K562 treated with DMSO at 1 percent for 4 hours (cell line): Measurements from ENCODE around the gene MRPS34. TPM values are rescaled to one million over a fixed set of nuclear protein-coding genes. Genes with fewer than 3 reads are reported as not detected.

Experiments
- total RNA-seq: library from RNA; unstranded; fragments of 300-600 nt; gene quantifications from 2 replicates; pipeline ENCODE4 v1.2.3, GENCODE V29; 2022; ENCODE audit not compliant: insufficient read depth

MRPS34 gene
- total RNA-seq: 233 and 260 TPM in 2 replicates

DNA sequence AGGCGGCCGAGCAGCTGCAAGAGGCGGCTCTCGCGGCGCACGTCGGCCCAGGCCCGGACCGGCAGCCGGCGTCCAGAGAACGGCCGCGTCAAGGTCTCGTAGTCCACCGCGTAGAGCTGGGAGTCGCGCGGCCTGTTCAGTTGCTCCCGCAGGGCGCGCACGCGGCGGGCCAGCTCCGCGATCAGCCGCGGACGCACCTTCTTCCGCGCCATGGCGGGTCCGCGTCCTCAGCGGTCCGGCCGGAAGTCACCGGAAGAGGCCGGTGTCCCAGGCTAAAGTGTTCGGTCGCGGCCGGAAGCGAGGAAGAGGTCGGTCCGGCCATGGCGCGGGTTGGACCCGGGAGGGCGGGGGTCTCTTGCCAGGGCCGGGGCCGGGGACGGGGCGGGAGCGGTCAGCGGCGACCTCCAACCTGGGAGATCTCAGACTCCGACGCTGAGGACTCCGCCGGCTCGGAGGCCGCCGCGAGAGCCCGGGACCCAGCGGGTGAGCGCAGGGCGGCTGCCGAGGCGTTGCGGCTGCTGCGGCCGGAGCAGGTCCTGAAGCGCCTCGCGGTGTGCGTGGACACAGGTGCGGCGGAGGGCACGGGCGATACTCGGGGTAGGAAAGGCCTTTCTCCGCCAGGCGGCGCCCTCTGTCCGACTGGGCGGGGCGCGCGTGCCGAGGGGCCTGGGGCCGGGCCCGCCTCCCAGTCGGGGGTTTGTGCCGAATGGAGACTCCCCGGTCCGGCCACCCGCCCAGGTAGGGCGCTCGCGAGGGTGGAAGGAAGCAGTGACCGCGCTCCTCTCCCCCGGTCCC, at the start of gene MRPS34:
MRPS34 (minus strand) TSS at position 227 of the 795 bp plus-strand sequence; CDS start at position 212, 15 bp downstream.

DNA sequence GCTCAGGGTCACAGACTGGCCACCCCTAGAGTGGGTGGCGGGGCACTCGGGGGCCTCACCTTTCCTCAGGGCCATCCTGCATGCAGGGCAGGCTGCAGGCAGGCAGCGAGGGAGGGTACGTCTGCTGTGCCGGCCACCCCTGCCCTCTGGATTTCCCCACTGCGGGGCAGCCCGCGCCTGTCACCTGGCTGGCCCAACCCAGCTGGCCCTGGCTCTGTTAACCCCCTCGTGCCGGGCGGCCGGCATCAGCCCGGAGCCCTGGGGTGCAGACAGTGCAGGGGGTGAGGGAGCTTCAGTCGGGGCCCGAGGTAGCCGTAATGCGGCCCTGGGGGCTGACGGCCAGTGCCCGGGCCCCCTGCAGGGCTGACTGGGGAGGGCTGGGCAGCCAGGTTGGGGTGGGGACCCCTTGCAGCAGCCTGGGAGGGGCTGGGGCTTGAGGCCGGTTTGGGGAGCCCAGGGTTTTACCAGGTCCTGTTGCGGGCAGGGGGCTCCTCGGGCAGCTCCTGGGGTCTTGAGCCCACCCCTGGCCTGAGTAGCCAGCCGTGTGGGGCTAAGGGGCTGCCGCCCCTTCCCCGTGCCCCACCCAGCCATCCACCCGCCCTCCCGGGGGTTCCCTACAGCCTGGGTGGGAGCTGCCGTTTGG, 20.8 kb upstream of the MRPS34 start, which contains the start of gene IGFALS:
IGFALS (minus strand) TSS at position 128 of the 643 bp plus-strand sequence; CDS start at position 75, 53 bp downstream.

DNA sequence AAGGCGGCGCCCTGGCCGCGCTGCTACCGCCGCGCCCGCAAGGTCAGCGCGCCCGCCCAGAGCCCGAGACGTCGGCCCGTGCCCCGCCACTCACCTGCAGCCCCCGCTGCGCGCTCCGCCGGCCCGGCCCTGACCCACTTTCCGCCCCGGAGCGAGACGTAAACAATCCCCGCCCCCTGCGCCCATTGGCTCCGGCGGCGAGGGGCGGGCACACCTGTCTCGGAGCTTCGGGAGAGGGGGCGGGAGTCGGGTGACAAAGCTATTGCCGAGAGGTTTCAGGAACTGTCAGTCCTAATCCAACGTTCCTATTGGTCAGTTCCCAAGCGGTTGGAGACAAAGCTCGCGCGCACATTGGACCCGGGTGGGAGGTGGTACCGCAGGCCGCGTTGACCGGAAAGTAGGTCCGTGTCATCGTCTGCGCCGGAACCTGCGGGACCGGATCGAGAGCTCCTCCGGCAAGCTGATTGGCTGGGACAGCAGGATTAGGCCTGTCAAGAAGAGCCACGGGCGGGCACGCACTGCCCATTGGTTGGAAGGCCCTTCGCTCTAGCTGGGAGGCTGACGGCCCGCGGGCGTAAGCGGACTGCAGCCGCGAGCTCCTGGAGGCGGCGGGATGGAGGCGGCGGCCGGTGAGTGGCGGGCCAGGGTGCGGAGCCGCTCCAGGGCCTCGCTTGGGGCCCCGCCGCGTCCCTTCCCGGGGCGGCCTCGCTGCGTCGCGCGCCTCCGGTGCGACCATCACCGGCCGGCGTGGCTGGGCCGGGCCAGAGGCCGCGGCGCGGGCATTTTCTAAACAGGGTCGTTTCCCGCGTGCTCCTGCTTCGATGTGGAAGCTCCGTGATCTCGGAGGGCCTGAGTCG, 9.7 kb upstream of the MRPS34 start, which contains the start of the genes NUBP2 and SPSB3:
NUBP2 (plus strand) TSS at position 553 of the 857 bp plus-strand sequence; CDS start at position 614, 61 bp downstream.
SPSB3 (minus strand) TSS at position 164 of the 857 bp plus-strand sequence. CDS start 1,088 bp downstream, outside the sequence.

GRCh38 chr16:1772362-1772907, 499 bp downstream of the MRPS34 start, which contains the start of gene EME2:
EME2 (plus strand) TSS chr16:1772810; CDS start chr16:1773228, 418 bp downstream.

DNA sequence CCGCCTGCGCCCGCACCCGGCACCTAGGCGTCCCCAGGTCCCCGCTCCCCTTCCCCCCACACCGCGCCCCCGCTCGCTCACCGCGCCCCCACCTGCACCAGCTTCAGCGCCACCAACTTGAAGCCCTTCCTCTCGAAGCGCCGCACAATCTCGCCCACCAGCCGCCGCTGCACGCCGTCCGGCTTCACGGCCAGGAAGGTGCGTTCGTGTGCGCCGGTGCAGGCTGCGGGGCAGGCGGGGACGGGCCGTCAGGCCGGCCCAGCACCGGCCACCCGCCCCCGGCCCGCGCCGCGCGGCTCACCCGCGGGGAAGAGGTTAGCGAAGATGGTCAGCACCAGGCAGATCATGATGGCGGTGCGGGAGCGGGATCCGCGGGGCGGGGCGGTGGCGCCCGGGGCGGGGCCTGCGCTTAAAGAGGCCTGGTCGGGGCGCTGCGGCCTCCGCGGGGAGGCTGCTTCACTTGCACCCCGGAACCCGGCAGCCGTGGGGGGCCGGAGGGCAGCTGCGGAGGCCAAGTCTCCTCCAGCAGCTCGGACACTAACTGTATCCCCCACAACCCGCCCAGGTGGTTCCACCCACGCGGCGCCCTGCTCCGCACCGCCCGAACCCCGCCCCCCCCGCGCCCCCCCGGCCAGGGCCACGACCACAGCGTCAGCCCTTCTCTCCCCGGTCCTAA, 1.6 kb downstream of the MRPS34 start, which contains the start of gene NME3:
NME3 (minus strand) TSS at position 356 of the 676 bp plus-strand sequence; CDS start at position 347, 9 bp downstream.

Other genes with a start within 250 kb of the MRPS34 start
- not detected in 2 replicates for gene TMEM204, start 239.5 kb downstream of the MRPS34 start, total RNA-seq
- 7.6 and 7.7 TPM in 2 replicates for gene IFT140, start 161.1 kb downstream of the MRPS34 start, total RNA-seq
- gene CRAMP1, start 160.8 kb downstream of the MRPS34 start, total RNA-seq: 9.3 and 14.1 TPM in 2 replicates
- 45.2 and 46.3 TPM in 2 replicates for gene JPT2, start 94.9 kb downstream of the MRPS34 start, total RNA-seq
- gene MAPK8IP3, start 66.9 kb downstream of the MRPS34 start, total RNA-seq: 33.8 and 40.6 TPM in 2 replicates
- gene NME3, start 1.6 kb downstream of the MRPS34 start, total RNA-seq: 64.2 and 84.8 TPM in 2 replicates
- gene EME2, start 324 bp downstream of the MRPS34 start, total RNA-seq: 5.9 and 6.2 TPM in 2 replicates
- gene SPSB3, start 9.4 kb upstream of the MRPS34 start, total RNA-seq: 61.7 and 72.9 TPM in 2 replicates
- gene NUBP2, start 9.8 kb upstream of the MRPS34 start, total RNA-seq: 116 and 132 TPM in 2 replicates
- gene IGFALS, start 20.6 kb upstream of the MRPS34 start, total RNA-seq: 0.61 and 0.96 TPM in 2 replicates
- gene HAGH, start 53.7 kb upstream of the MRPS34 start, total RNA-seq: 59.4 and 75.6 TPM in 2 replicates
- gene FAHD1, start 54.1 kb upstream of the MRPS34 start, total RNA-seq: 12.5 and 17.8 TPM in 2 replicates
- gene MEIOB, start 99.0 kb upstream of the MRPS34 start, total RNA-seq: 61.7 and 62.6 TPM in 2 replicates
- not detected in 2 replicates for gene HS3ST6, start 145.3 kb upstream of the MRPS34 start, total RNA-seq
- 55.4 and 70.9 TPM in 2 replicates for gene MSRB1, start 170.1 kb upstream of the MRPS34 start, total RNA-seq
- gene RPL3L, start 181.6 kb upstream of the MRPS34 start, total RNA-seq: 0.47 TPM in 1 of 2 replicates, not detected in the other
- 214 and 219 TPM in 2 replicates for gene NDUFB10, start 186.4 kb upstream of the MRPS34 start, total RNA-seq
- 6,829 and 8,005 TPM in 2 replicates for gene RPS2, start 191.7 kb upstream of the MRPS34 start, total RNA-seq
- gene RNF151, start 193.7 kb upstream of the MRPS34 start, total RNA-seq: not detected in 2 replicates
- 41.9 and 47.0 TPM in 2 replicates for gene TBL3, start 198.9 kb upstream of the MRPS34 start, total RNA-seq
- gene NOXO1, start 208.3 kb upstream of the MRPS34 start, total RNA-seq: not detected in 2 replicates
- 54.4 and 64.7 TPM in 2 replicates for gene GFER, start 211.1 kb upstream of the MRPS34 start, total RNA-seq
- gene SYNGR3, start 216.8 kb upstream of the MRPS34 start, total RNA-seq: 30.6 and 35.1 TPM in 2 replicates
- 103 and 116 TPM in 2 replicates for gene ZNF598, start 236.7 kb upstream of the MRPS34 start, total RNA-seq
- 1.6 and 5.6 TPM in 2 replicates for gene NPW, start 246.7 kb upstream of the MRPS34 start, total RNA-seq